ENCODE results near the gene TMEM45A. TPM values are rescaled to one million over a fixed set of nuclear protein-coding genes. Genes with fewer than 3 reads are reported as not detected.

The TMEM45A gene, protein sequence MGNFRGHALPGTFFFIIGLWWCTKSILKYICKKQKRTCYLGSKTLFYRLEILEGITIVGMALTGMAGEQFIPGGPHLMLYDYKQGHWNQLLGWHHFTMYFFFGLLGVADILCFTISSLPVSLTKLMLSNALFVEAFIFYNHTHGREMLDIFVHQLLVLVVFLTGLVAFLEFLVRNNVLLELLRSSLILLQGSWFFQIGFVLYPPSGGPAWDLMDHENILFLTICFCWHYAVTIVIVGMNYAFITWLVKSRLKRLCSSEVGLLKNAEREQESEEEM
- 53.7 and 107 TPM in 2 replicates for total RNA-seq

DNA sequence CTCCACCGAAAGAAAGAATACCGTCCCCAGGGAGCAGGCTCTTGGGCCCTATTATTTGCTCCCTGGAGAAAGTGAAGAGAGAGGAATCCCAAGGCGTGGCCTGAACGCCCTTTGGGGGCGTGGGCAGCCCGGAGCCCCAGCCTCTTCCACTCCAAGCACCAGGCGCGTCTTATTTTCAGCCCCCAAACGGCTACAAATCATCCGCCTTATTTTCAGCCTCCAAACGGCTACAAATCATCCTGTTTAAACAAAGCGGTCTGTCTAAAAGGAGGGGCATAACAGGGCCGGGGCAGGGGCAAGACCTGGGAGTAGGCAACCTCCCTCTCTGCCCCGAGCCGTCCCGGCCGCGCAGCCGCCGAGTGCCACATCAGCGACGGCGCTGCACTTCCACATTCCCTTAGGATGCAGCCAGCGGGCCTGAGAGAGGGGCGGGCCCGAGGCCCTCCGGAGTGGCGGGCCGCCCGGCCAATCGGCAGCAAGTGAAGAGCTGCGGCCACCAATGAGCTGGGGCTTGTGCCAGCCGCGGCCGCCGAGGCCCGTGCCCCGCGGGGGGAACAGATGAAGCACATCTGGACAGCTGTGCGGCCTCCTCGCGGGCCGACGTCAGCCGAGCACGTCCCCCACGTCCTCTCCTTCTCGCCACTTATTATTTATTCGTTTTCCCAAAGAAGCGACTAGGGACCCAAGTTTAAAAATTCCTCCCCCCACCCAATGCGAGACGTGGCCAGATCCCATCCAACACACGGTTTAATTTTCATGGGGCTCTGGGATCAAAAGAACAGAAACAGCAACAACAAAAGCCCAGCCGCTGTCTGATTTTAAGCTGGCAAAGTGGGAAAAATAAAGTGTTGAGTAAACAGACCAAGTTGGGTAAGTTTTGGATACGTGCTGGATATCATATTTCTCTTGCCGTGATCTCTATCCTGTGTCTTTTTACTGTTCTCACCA lies at the start of gene TMEM45A:
TSS of gene TMEM45A (plus strand) at position 561 of the 948 bp plus-strand sequence. CDS start 62,593 bp downstream, outside the sequence.

DNA sequence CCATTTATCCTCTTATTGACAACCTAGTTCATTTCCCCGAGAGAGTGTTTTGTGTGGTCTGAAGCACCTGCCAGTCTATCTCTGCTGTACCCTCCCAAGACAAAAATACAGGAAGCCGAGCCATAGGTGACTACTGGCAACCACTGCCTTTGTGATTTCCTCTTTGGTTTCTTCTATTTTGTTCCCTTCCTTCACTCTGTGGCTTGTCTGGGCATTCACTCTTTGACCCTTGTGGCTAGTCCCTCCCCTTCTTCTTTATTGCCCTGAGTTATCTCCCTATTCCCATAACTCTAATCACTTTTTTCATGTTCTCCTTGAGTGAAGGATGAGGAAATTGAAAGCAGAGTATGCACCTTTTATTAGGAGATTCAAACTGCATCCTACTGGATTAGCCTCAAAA lies 116.9 kb downstream of the TMEM45A start, which contains the start of gene ADGRG7:
TSS of gene ADGRG7 (plus strand) at position 297 of the 400 bp plus-strand sequence. CDS start 256 bp downstream, outside the sequence.

Other genes with a start within 250 kb of the TMEM45A start
- gene TBC1D23, start 231.6 kb upstream of the TMEM45A start, total RNA-seq = 86.7 and 98.6 TPM in 2 replicates
- gene NIT2, start 157.9 kb upstream of the TMEM45A start, total RNA-seq = 11.3 and 14.3 TPM in 2 replicates
- gene TOMM70, start 91.5 kb upstream of the TMEM45A start, total RNA-seq = 63.0 and 75.8 TPM in 2 replicates
- 3.3 and 3.9 TPM in 2 replicates for gene LNP1, start 91.1 kb upstream of the TMEM45A start, total RNA-seq
- gene ADGRG7, start 117.0 kb downstream of the TMEM45A start, total RNA-seq = 0.30 TPM in 1 of 2 replicates, not detected in the other
- 83.1 and 113 TPM in 2 replicates for gene TFG, start 216.9 kb downstream of the TMEM45A start, total RNA-seq

Data from smooth muscle cell of the umbilical artery (primary cell).